ENCODE data around the gene LENG1.

Gene LENG1

DNA sequence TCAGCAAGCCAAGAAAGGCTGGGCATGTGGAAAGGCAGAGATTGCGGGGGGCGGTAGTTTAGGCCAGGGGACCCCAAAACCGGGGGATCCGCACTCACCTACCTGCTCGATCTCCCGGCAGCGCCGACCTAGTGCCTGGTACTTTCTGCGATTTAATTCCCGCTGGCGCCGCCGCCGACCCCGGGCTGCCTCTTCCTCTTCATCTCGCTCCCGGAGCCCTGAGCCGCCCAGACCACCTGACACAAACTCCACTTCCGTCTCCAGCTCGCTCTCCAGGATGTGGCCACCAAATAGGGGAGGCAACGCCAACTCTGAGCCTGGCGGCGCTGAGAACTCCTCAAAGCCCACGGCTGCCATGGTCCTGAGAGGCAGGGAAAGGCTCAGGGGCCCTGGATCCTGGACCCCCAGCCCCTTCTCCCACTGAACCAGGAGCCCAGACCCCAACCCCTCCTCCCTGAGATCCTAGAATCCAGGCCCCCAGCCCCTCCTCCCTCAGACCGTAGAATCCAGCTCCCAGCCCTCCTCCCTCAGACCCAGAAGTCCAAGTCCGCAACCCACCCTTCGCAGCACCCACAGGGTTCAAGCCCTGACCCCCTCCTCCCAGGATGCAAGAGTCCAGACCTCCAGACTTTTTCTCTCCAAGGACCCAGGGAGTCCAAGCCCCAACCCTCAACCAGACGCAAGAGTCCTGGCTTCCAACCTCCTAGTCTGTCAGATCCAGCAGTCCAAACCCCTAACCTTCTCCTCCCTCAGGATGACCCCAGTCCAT is 45.0 kb downstream of the LENG1 start:
- DNase-seq (ENCODE audit: low spot score) (no peak), FAIRE-seq (no peak)

DNA sequence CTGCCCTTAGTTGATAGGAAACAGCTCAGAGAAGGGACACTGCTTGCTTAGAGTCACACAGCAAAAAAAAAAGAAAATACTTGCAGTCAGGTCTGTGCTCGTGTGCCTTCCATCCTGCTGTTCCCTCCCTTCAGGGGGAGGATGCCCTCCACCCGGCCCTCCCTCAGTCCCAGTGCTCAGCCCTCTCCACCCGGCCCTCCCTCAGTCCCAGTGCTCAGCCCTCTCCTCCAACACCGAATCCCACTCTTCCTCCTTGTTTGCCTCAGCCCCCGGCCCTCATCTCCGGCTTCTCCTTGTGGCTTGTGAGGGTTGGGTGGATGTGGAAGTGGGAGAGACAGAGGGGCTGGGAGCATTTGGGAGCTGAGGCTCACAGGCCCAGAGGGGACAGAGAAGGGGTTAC is 49.9 kb downstream of the LENG1 start:
- FAIRE-seq (no peak), DNase-seq (ENCODE audit: low spot score) (no peak)

DNA sequence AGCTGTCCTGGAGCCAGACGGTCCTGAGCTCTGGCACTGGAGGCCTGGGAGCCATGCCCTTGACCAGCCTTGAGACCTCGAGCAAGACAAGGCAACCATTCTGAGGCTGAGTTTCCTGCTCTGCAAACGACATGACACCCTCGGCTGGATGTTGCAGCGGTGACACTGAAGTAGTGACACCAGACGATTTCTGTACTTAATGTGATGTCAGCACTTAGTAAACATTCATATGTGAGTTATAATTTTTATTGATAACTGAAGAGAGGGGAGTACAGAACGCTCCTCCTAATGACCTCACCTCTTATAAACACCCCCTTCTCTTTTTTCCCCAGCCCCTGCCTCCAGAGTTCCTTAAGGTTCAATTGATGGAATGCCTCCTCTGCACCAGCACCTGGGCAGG is 51.0 kb downstream of the LENG1 start:
- FAIRE-seq (no peak), DNase-seq (ENCODE audit: low spot score) (no peak)

DNA sequence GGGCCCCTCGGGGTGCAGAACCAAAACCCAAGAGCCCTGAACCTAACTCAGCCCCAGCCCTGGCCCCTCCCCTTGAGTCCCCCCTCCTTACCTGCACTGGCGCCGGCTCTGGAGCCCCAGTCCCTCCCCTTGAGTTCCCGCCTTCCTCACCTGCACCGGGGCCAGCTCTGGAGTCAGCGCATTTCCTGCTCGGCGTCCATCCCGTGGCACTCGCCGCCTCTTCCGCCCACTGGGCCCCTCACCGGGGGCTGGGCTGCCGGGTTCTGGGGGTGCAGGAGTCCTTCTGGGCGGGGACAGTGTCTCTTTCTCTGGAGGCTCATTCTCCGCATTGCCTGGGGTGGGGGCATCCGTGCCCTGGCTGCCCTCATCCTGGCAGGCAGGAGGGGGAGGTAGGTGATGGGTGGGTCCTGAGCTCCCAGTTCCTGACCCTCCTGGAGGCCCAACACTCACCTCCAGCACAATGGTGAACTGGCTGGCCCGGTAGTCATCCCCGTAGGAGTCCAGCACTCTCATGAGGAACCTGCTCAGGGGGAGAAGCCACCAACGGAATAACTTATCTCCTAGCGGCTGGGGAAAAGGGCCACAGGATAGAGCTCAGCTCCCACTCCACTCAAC is 51.5 kb downstream of the LENG1 start:
- FAIRE-seq: no peak
- DNase-seq (ENCODE audit: low spot score): no peak

DNA sequence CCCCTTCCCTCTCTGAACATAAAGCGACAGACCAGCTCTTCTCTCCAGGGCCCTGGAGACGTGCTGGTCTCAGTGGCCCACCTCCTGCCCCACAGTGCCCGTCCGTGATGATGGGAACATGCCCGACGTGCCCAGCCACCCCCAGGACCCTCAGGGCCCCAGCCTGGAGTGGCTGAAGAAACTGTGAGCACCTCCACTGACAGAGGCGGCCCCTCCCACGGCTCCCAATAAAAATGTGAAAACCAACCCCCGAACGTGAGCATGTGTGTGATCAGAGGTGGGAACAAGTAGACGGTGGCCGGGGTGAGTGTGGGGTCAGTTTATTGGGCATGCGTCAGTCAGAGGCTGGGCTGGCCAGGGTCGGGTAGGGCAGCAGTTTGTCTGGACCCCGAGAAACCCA is 52.8 kb downstream of the LENG1 start:
- DNase-seq (ENCODE audit: low spot score): no peak
- no peak for FAIRE-seq

DNA sequence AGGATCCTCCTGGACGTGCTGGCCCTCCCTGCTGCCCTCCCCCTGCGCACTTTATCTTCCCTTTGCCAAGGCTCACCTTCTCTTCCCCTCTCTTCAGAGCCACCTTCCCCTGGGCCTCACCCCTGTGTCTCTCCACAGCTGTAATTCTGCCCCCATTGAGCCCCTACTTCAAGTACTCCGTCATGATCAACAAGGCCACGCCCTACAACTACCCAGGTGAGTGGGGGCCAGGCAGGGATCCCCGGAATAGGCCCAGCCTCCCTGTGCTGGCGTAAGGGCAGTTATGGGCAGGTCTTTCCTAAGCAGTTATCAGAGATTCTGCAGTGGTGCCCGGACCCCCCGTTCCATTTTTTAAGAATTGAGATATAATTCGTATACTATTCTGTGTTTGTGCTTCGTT is 53.7 kb downstream of the LENG1 start:
- no peak for FAIRE-seq
- no peak for DNase-seq (ENCODE audit: low spot score)

Data from RCC 7860 (cell line).